ENCODE measurements around the gene ACAA1. TPM values are rescaled to one million over a fixed set of nuclear protein-coding genes. Genes with fewer than 3 reads are reported as not detected.
A peak's percentile ranks its signal among the peaks of the same experiment; 100 is the strongest.

The ACAA1 gene
- polyA plus RNA-seq, 1 of the 3 experiments (the other 2 are of a cell fraction), result 86.4 TPM

- CTCF ChIA-PET, result no interaction called here
- H3K27ac ChIP-seq (ENCODE audit: low read depth in 2 of 2, low read length in 1 of 2), result no peak overlapping the region; a peak in 1 of 4 replicates
- H3K79me2 ChIP-seq (ENCODE audit: insufficient read depth), result no peaks in the 10 kb centered on the region
- no peaks in the 10 kb centered on the region for H3K36me3 ChIP-seq (replicated peaks in 1 of 2; ENCODE audit: control insufficient read depth in 1 of 2, insufficient read depth in 2 of 2, low read length in 1 of 2)
- DNase-seq, result no peak
- H2AFZ ChIP-seq (ENCODE audit: low read depth), result no peak overlapping the region
- peaks cover 0 to 5% of the 10 kb centered on the region in 2 experiments; a peak in 1 of 4 replicates for H3K4me1 ChIP-seq (ENCODE audit: control insufficient read depth in 1 of 2, insufficient read depth in 2 of 2, low read depth in 1 of 2, low read length in 1 of 2)
- H3K9me3 ChIP-seq, result no peaks in the 10 kb centered on the region
- H3K27me3 ChIP-seq (ENCODE audit: insufficient read depth), result no peaks in the 10 kb centered on the region
- H3K4me3 ChIP-seq (ENCODE audit: low read depth in 2 of 2, low read length in 1 of 2), result no peak overlapping the region
- H3K9me2 ChIP-seq, result no peaks in the 10 kb centered on the region
- H4K20me1 ChIP-seq (ENCODE audit: insufficient read depth), result no peaks in the 10 kb centered on the region
- POLR2A ChIA-PET, result no interaction called here
- TF ChIP-seq NRF1 (IDR thresholded peaks at IDR 0.05; ENCODE audit: low read depth, low read length), result no peak
- TF ChIP-seq GATA2 (CRISPR knock-in tag; IDR thresholded peaks at IDR 0.05), result 0 out of 2 replicates have a peak, but pooled peaks have one; percentile 27
- 51% methylated on average over 3 of the region's 3 CpGs for WGBS (ENCODE audit: low lambda C conversion rate)
- no peak overlapping the region for H3K4me2 ChIP-seq
- no peaks in the 10 kb centered on the region for H3F3A ChIP-seq (replicated peaks; ENCODE audit: insufficient read depth)
- H3K9ac ChIP-seq, result no peak overlapping the region
Measured at GRCh38 chr3:38149708-38150107, 12.8 kb upstream of the ACAA1 start.

GRCh38 chr3:38148311-38148882 is 11.5 kb upstream of the ACAA1 start:
- Histone ChIP-seq H3K27me3 (ENCODE audit: insufficient read depth) (no peaks in the 10 kb centered on the region), H2AFZ (ENCODE audit: low read depth) (no peak overlapping the region), H4K20me1 (ENCODE audit: insufficient read depth) (no peaks in the 10 kb centered on the region), H3F3A (replicated peaks; ENCODE audit: insufficient read depth) (no peaks in the 10 kb centered on the region), H3K4me3 (ENCODE audit: low read depth in 2 of 2, low read length in 1 of 2) (no peak overlapping the region), H3K27ac (ENCODE audit: low read depth in 2 of 2, low read length in 1 of 2) (no peak overlapping the region), H3K79me2 (ENCODE audit: insufficient read depth) (no peaks in the 10 kb centered on the region), H3K9me3 (no peaks in the 10 kb centered on the region), H3K9ac (no peak overlapping the region), H3K4me2 (no peak overlapping the region), H3K36me3 (replicated peaks in 1 of 2; ENCODE audit: control insufficient read depth in 1 of 2, insufficient read depth in 2 of 2, low read length in 1 of 2) (no peaks in the 10 kb centered on the region), H3K4me1 (ENCODE audit: control insufficient read depth in 1 of 2, insufficient read depth in 2 of 2, low read depth in 1 of 2, low read length in 1 of 2) (peaks cover 0 to 5% of the 10 kb centered on the region in 2 experiments; a peak in 1 of 4 replicates), H3K9me2 (no peaks in the 10 kb centered on the region)
- DNase-seq, result no peak
- no peak for TF ChIP-seq PBX3 (IDR thresholded peaks at IDR 0.05)
- TF ChIP-seq MXI1 (IDR thresholded peaks at IDR 0.05; ENCODE audit: low read depth, low read length), result no peak
- no peak for TF ChIP-seq NFIC (IDR thresholded peaks at IDR 0.05; ENCODE audit: borderline replicate concordance)
- TF ChIP-seq FOSL2 (IDR thresholded peaks at IDR 0.05; ENCODE audit: borderline replicate concordance, low read depth), result no peak
- TF ChIP-seq NRF1 (IDR thresholded peaks at IDR 0.05; ENCODE audit: low read depth, low read length), result no peak
- no peak for TF ChIP-seq RCOR1 (IDR thresholded peaks at IDR 0.05; ENCODE audit: low read length)
- no peak for TF ChIP-seq JUND (IDR thresholded peaks at IDR 0.05)
- no peak for TF ChIP-seq TEAD4 (IDR thresholded peaks at IDR 0.05; ENCODE audit: borderline replicate concordance, insufficient read depth)
- TF ChIP-seq ELF1 (IDR thresholded peaks at IDR 0.05), result no peak
- no peak for TF ChIP-seq ZBTB33 (IDR thresholded peaks at IDR 0.05; ENCODE audit: borderline replicate concordance, low read depth)
- TF ChIP-seq TCF12 (IDR thresholded peaks at IDR 0.05), result no peak
- TF ChIP-seq MAX (IDR thresholded peaks at IDR 0.05; ENCODE audit: low read depth), result no peak
- TF ChIP-seq GABPA (IDR thresholded peaks at IDR 0.05; ENCODE audit: low read depth), result no peak
- no peak for TF ChIP-seq CTCF (IDR thresholded peaks at IDR 0.05)
- no peak for TF ChIP-seq CHD2 (IDR thresholded peaks at IDR 0.05; ENCODE audit: low read length, partially characterized antibody)
- POLR2A ChIA-PET, result no interaction called here
- CTCF ChIA-PET, result interaction anchor here (0.7 to 0.8 kb wide), 3 partner anchors 9 to 492 kb away, joined by 3 to 5 read pairs (median 4); no protein-coding TSS in a partner anchor
- WGBS (ENCODE audit: low lambda C conversion rate), result 66% methylated on average over 5 of the region's 5 CpGs
